Erythroblast (primary cell): Measurements from ENCODE around the gene AMIGO2.
"Not testable (repeated sequence)": the region's sequence is repeated elsewhere in the genome, so short reads cannot be mapped to it uniquely, and the experiment has no call there.

Experiments
- DNase-seq, 2 experiments: peaks; one replicate each; lab custom pipeline; 2025; lab: John Stamatoyannopoulos, UW
- GATA1 ChIP-seq: IDR thresholded peaks from 2 replicates; pipeline ENCODE4 v1.6.1; 2011; ENCODE audit warnings: low read depth, mild to moderate bottlenecking, control low read depth, low read length, moderate library complexity
- POLR2A ChIP-seq: IDR thresholded peaks from 2 replicates; pipeline ENCODE4 v1.6.1; 2011; ENCODE audit warnings: mild to moderate bottlenecking, low read length

The AMIGO2 gene

GRCh38 chr12:47074757-47075156 lies 5.0 kb downstream of the AMIGO2 start:
- TF ChIP-seq POLR2A = no peak
- no peak for TF ChIP-seq GATA1

GRCh38 chr12:47073951-47074350 lies 5.8 kb downstream of the AMIGO2 start:
- DNase-seq = no peak
- no peak for TF ChIP-seq POLR2A
- no peak for TF ChIP-seq GATA1

More at GRCh38 chr12:47074757-47075156, 5.0 kb downstream of the AMIGO2 start:
- DNase-seq = no peak

- no peak for TF ChIP-seq POLR2A
- no peak for TF ChIP-seq GATA1
- DNase-seq = peak; percentile 47 to 61
Observed at GRCh38 chr12:47071241-47071852, 8.4 kb downstream of the AMIGO2 start.

GRCh38 chr12:47070310-47070709 lies 9.4 kb downstream of the AMIGO2 start:
- TF ChIP-seq GATA1 (no peak), POLR2A (no peak)
- DNase-seq = no peak

GRCh38 chr12:47068539-47068938 lies 11.2 kb downstream of the AMIGO2 start:
- no peak for TF ChIP-seq POLR2A
- TF ChIP-seq GATA1 = no peak
- no peak for DNase-seq

GRCh38 chr12:47067771-47068431 lies 11.9 kb downstream of the AMIGO2 start:
- no peak for TF ChIP-seq GATA1
- TF ChIP-seq POLR2A = no peak
- no peak for DNase-seq

GRCh38 chr12:47067176-47067575 lies 12.6 kb downstream of the AMIGO2 start:
- TF ChIP-seq GATA1 (no peak), POLR2A (no peak)
- no peak for DNase-seq

GRCh38 chr12:47066278-47067025 lies 13.3 kb downstream of the AMIGO2 start:
- TF ChIP-seq GATA1 (no peak), POLR2A (no peak)

GRCh38 chr12:47065546-47065945 lies 14.2 kb downstream of the AMIGO2 start:
- no peak for DNase-seq
- TF ChIP-seq POLR2A = no peak
- no peak for TF ChIP-seq GATA1

More at GRCh38 chr12:47066278-47067025, 13.3 kb downstream of the AMIGO2 start:
- no peak for DNase-seq

GRCh38 chr12:47058640-47059039 lies 21.1 kb downstream of the AMIGO2 start:
- not testable (repeated sequence) for DNase-seq

- not testable (repeated sequence) for DNase-seq
Observed at GRCh38 chr12:47056944-47057343, 22.8 kb downstream of the AMIGO2 start.

GRCh38 chr12:47055856-47056255 lies 23.9 kb downstream of the AMIGO2 start:
- peak; percentile 10 to 46 for DNase-seq

GRCh38 chr12:47054659-47055058 lies 25.1 kb downstream of the AMIGO2 start:
- no peak for DNase-seq

GRCh38 chr12:47053961-47054360 lies 25.8 kb downstream of the AMIGO2 start:
- TF ChIP-seq POLR2A (no peak), GATA1 (no peak)

More at GRCh38 chr12:47054659-47055058, 25.1 kb downstream of the AMIGO2 start:
- TF ChIP-seq POLR2A (no peak), GATA1 (no peak)

More at GRCh38 chr12:47053961-47054360, 25.8 kb downstream of the AMIGO2 start:
- no peak for DNase-seq
